Neural progenitor cell (in vitro differentiated cells): ENCODE results near the gene FAM9C. TPM values are rescaled to one million over a fixed set of nuclear protein-coding genes. Genes with fewer than 3 reads are reported as not detected.

Source experiments
- DNase-seq: peaks from one replicate; pipeline ENCODE4 v3.0.0-alpha.2; 2016; ENCODE audit warnings: low spot score
- H2AFZ ChIP-seq: fragments of 200-600 bp; sonication (generic); replicated peaks from 2 replicates; pipeline ENCODE4 v1.6.1; 2016; ENCODE audit warnings: antibody characterized with exemption
- H3F3A ChIP-seq: fragments of 200-600 bp; sonication (generic); 2 replicates; pipeline ENCODE4 v1.6.1; 2016; ENCODE audit warnings: antibody characterized with exemption, low read depth
- H3K27ac ChIP-seq: fragments of 200-600 bp; sonication (generic); 2 replicates; pipeline ENCODE4 v1.5.1; 2016; ENCODE audit warnings: mild to moderate bottlenecking
- H3K27me3 ChIP-seq: fragments of 200-600 bp; sonication (generic); 2 replicates; pipeline ENCODE4 v1.6.1; 2016; ENCODE audit warnings: mild to moderate bottlenecking, moderate library complexity
- H3K36me3 ChIP-seq: fragments of 200-600 bp; sonication (generic); 2 replicates; pipeline ENCODE4 v1.5.1; 2016
- H3K4me1 ChIP-seq: fragments of 200-600 bp; sonication (generic); 2 replicates; pipeline ENCODE4 v1.6.1; 2016; ENCODE audit warnings: mixed run types
- H3K4me2 ChIP-seq: fragments of 200-600 bp; sonication (generic); 2 replicates; pipeline ENCODE4 v1.6.1; 2016
- H3K4me3 ChIP-seq: fragments of 200-600 bp; sonication (generic); 2 replicates; pipeline ENCODE4 v1.5.1; 2016
- H3K79me2 ChIP-seq: fragments of 200-600 bp; sonication (generic); 2 replicates; pipeline ENCODE4 v1.6.1; 2016; ENCODE audit warnings: low read depth
- H3K9ac ChIP-seq: fragments of 200-600 bp; sonication (generic); 2 replicates; pipeline ENCODE4 v1.6.1; 2016
- H3K9me3 ChIP-seq: fragments of 200-600 bp; sonication (generic); 2 replicates; pipeline ENCODE4 v1.5.1; 2016; ENCODE audit warnings: low read depth
- H4K20me1 ChIP-seq: fragments of 200-600 bp; sonication (generic); 2 replicates; pipeline ENCODE4 v1.6.1; 2016; ENCODE audit warnings: low read depth
- H3K27ac Mint-ChIP-seq: 3 replicates; pipeline ENCODE4 v1.8.0; 2021; ENCODE audit warnings: mixed read lengths
- H3K27me3 Mint-ChIP-seq: 2 replicates; pipeline ENCODE4 v1.8.0; 2022; ENCODE audit warnings: low read depth, mild to moderate bottlenecking, inconsistent platforms, moderate library complexity, mixed read lengths; ENCODE audit not compliant: insufficient read depth
- H3K36me3 Mint-ChIP-seq: 3 replicates; pipeline ENCODE4 v1.8.0; 2021; ENCODE audit warnings: mixed read lengths
- H3K4me1 Mint-ChIP-seq: 3 replicates; pipeline ENCODE4 v1.8.0; 2021; ENCODE audit warnings: mixed read lengths
- H3K4me3 Mint-ChIP-seq: 3 replicates; pipeline ENCODE4 v1.8.0; 2021; ENCODE audit warnings: mild to moderate bottlenecking, moderate library complexity, mixed read lengths
- H3K9me3 Mint-ChIP-seq: 3 replicates; pipeline ENCODE4 v1.8.0; 2020; ENCODE audit warnings: mixed read lengths
- CTCF ChIP-seq: fragments of 200-600 bp; sonication (generic); IDR thresholded peaks from 2 replicates; pipeline ENCODE4 v1.5.1; 2017; ENCODE audit warnings: antibody characterized with exemption, mild to moderate bottlenecking
- EZH2 ChIP-seq: fragments of 200-600 bp; sonication (generic); IDR thresholded peaks from 2 replicates; pipeline ENCODE4 v1.6.1; 2017; ENCODE audit warnings: antibody characterized with exemption, mild to moderate bottlenecking, moderate library complexity
- EZH2phosphoT487 ChIP-seq: fragments of 200-600 bp; sonication (generic); IDR thresholded peaks from 2 replicates; pipeline ENCODE4 v1.6.1; 2017; ENCODE audit warnings: antibody characterized with exemption
- total RNA-seq: library from RNA; depleted of rRNA; stranded (reverse); fragments of >200 nt; gene quantifications from 2 replicates; pipeline ENCODE4 v1.2.3, GENCODE V29; 2015; ENCODE audit warnings: low replicate concordance

Gene FAM9C
- total RNA-seq, 1 donor from 2014 or later, result not detected

DNA sequence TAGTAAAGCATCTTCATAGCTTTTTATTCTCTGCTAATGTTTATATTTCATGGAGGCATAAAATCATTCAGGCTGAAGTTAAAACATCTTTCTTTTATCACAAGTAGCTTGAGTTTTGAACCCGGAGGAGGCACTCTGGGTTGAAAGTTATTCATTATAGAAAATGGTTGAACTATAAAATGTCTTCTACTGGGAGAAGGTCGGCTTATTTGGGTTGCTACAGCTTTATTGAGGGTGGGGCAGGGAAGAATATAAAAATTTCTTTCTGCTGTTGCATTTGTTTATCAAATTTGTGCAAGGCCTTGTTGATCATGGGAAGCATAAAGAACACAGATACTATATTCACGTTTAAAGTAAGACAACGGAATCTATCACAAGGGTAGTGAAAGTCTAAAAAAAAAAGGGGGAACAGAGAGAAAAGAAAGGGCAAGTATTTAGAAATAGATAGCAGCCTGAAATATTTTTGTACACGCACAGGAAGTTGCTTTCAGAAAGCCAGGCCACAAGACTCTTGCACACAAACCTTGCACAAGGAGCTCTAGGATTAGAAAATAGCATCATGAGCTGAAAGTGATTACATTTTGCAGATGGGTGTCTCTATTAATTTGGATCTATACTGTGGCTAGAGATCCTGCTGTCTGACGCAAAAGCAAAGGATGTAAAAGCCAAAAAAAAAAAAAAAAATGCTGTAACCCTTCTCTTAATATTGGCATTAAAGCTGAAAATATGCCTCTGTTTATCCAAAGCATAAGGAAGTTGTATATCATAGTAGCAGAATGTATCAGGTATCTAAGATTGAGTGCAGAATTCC is 37.2 kb upstream of the FAM9C start:
- no peak for DNase-seq
- H3K4me3 ChIP-seq, result no peak overlapping the region
- H3F3A ChIP-seq, result no peaks in the 10 kb centered on the region
- H3K9me3 ChIP-seq, result no peaks in the 10 kb centered on the region
- H3K27me3 Mint-ChIP-seq, result no peaks in the 10 kb centered on the region
- no peaks in the 10 kb centered on the region for H3K27me3 ChIP-seq
- no peak overlapping the region for H3K4me2 ChIP-seq
- H2AFZ ChIP-seq, result no peak overlapping the region
- TF ChIP-seq EZH2phosphoT487 (no peak), EZH2 (no peak), CTCF (no peak)
- H3K9ac ChIP-seq, result no peak overlapping the region
- no peaks in the 10 kb centered on the region for H3K36me3 ChIP-seq
- H4K20me1 ChIP-seq, result no peaks in the 10 kb centered on the region
- no peak overlapping the region for H3K27ac ChIP-seq
- no peak overlapping the region for H3K27ac Mint-ChIP-seq
- H3K4me3 Mint-ChIP-seq, result no peak overlapping the region
- H3K4me1 ChIP-seq, result peaks cover 5% of the 10 kb centered on the region
- H3K36me3 Mint-ChIP-seq, result no peaks in the 10 kb centered on the region
- peaks cover 20% of the 10 kb centered on the region for H3K4me1 Mint-ChIP-seq
- peaks cover 6% of the 10 kb centered on the region for H3K9me3 Mint-ChIP-seq
- H3K79me2 ChIP-seq, result no peaks in the 10 kb centered on the region

DNA sequence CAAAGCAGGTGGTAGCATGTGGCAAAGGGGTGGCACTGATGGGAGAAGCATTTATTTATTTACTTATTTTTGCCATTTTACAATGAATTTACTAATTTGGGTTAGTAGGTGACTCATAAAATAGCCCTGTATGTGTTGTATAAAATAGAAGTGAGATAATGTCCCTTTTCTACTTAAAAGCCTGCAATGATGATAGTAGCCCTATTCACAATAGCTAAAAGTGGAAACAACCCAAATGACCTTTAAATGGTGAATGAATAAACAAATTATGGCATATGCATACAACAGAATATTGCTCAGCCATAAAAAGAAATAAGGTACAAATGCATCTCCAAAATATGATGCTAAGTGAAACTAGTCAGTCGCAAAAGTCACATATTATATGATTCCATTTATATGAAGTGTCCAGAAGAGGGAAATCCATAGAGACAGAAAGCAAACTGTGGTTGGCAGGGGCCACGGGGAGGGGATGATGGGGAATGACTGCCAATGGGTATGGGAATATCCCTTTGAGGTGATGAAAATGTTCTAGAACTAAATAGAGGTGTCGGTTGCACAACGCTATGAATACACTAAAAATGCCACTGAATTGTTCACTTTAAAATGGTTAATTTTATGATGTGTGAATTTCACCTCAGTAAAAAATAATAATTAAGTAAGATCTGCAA is 35.8 kb upstream of the FAM9C start:
- Histone ChIP-seq H3K4me1 (peaks cover 5% of the 10 kb centered on the region), H3K4me3 (no peak overlapping the region), H3K9ac (no peak overlapping the region), H2AFZ (no peak overlapping the region), H4K20me1 (no peaks in the 10 kb centered on the region), H3K27ac (no peak overlapping the region), H3K36me3 (no peaks in the 10 kb centered on the region), H3K27me3 (no peaks in the 10 kb centered on the region), H3K79me2 (no peaks in the 10 kb centered on the region), H3K4me2 (no peak overlapping the region), H3F3A (no peaks in the 10 kb centered on the region), H3K9me3 (no peaks in the 10 kb centered on the region)
- no peak for DNase-seq
- Mint-ChIP-seq H3K4me3 (no peak overlapping the region), H3K4me1 (peaks cover 20% of the 10 kb centered on the region), H3K9me3 (peaks cover 6% of the 10 kb centered on the region), H3K36me3 (no peaks in the 10 kb centered on the region), H3K27ac (no peak overlapping the region), H3K27me3 (no peaks in the 10 kb centered on the region)
- TF ChIP-seq CTCF (no peak), EZH2phosphoT487 (no peak), EZH2 (no peak)

DNA sequence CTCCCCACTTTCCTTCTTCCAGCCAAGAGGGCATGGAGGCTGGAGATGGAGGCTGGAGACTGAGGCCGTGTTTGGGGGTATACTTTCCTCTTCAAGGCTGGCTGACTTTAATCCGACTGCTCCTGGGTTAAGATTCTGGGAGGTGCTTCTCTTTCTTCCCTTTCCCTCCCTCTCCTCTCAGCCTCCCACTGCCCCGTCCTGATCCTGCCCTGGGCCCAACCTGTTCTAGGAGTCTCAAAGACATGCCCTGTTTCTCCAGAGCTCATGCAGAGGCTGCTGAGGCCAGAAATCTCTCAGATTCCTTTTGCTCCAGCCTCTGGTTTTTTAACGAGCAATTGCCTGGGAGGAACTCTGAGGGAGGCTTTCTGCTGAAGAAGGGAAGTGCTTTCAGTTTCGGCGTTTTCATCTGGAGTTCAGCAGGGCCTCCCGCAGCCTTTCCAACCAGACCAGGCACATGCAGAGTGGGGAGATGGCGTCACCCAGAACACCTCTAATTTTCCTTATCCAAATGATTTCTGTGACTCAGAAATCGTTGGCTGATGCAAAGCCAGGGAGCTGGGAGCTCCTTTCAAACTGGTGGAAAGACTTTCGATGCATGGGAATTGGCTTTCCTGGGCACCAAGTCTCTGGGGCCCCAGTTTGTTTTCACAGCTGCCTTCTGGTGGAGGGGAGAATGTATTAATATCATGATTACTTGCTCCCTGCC is 34.5 kb upstream of the FAM9C start:
- no peaks in the 10 kb centered on the region for H3F3A ChIP-seq
- Mint-ChIP-seq H3K36me3 (no peaks in the 10 kb centered on the region), H3K9me3 (peaks cover 11% of the 10 kb centered on the region), H3K27ac (no peak overlapping the region), H3K27me3 (no peaks in the 10 kb centered on the region), H3K4me1 (peaks cover 16% of the 10 kb centered on the region), H3K4me3 (no peak overlapping the region)
- DNase-seq, result peak; percentile 20
- H3K36me3 ChIP-seq, result no peaks in the 10 kb centered on the region
- peak overlapping the region; percentile 98 for H2AFZ ChIP-seq
- no peaks in the 10 kb centered on the region for H3K9me3 ChIP-seq
- H3K4me3 ChIP-seq, result no peak overlapping the region
- no peaks in the 10 kb centered on the region for H4K20me1 ChIP-seq
- no peak overlapping the region for H3K9ac ChIP-seq
- H3K27me3 ChIP-seq, result no peaks in the 10 kb centered on the region
- H3K79me2 ChIP-seq, result no peaks in the 10 kb centered on the region
- peaks cover 5% of the 10 kb centered on the region for H3K4me1 ChIP-seq
- no peak for TF ChIP-seq EZH2phosphoT487
- TF ChIP-seq EZH2, result no peak
- TF ChIP-seq CTCF, result no peak
- no peak overlapping the region for H3K4me2 ChIP-seq
- H3K27ac ChIP-seq, result peak overlapping the region; percentile 7
